CD4-positive, alpha-beta T cell (primary cell): ENCODE data around the gene PPM1L. TPM values are rescaled to one million over a fixed set of nuclear protein-coding genes. Genes with fewer than 3 reads are reported as not detected.

Source experiments
- ATAC-seq: fragments of 200-7000 bp; cut with Tn5 transposase; one replicate; pipeline ENCODE4 v1.10.0; 2022; ENCODE audit warnings: mild to moderate bottlenecking; ENCODE audit not compliant: poor library complexity
- CTCF ChIA-PET: fragments of 350-600 bp; sonication (Branson Sonifier 250); formaldehyde crosslinking; loops from one replicate; lab custom pipeline; 2021; ENCODE audit warnings: antibody characterized with exemption, inconsistent platforms; lab: Charles Lee
- POLR2A ChIA-PET: fragments of 350-600 bp; sonication (Branson Sonifier 250); formaldehyde crosslinking; loops from one replicate; lab custom pipeline; 2021; ENCODE audit warnings: antibody characterized with exemption, inconsistent platforms; lab: Charles Lee
- DNase-seq, 14 experiments: peaks; one replicate each; pipeline ENCODE4 v3.0.0-alpha.2; 2013 to 2020; ENCODE audit warnings: mixed read lengths in 2 of 14
- H3K27ac ChIP-seq, 2 donors: one replicate each; pipeline versions ENCODE4 v1.5.1 to v1.7.0; 2013; ENCODE audit warnings: low read length in 2 of 2, low read depth in 1 of 2, mild to moderate bottlenecking in 1 of 2
- H3K27me3 ChIP-seq, 2 experiments: 1 replicate in 1 of 2; 2 replicates in 1 of 2; pipeline versions ENCODE4 v1.6.1 to v1.7.0; 2013; ENCODE audit warnings: low read length in 2 of 2, control low read depth in 1 of 2, mild to moderate bottlenecking in 1 of 2, moderate library complexity in 1 of 2; ENCODE audit not compliant: insufficient read depth in 2 of 2, control insufficient read depth in 1 of 2
- H3K36me3 ChIP-seq: one replicate; pipeline ENCODE4 v1.6.1; 2013; ENCODE audit warnings: low read length, control low read depth; ENCODE audit not compliant: insufficient read depth
- H3K4me1 ChIP-seq: one replicate; pipeline ENCODE4 v1.6.1; 2013; ENCODE audit warnings: low read length, control low read depth; ENCODE audit not compliant: insufficient read depth
- H3K4me3 ChIP-seq: one replicate; pipeline ENCODE4 v1.5.1; 2013; ENCODE audit warnings: mild to moderate bottlenecking, low read length, moderate library complexity
- H3K9me3 ChIP-seq, 2 experiments: 1 replicate in 1 of 2; 2 replicates in 1 of 2; pipeline versions ENCODE4 v1.6.1 to v1.7.0; 2013; ENCODE audit warnings: low read length in 2 of 2, mild to moderate bottlenecking in 2 of 2, control low read depth in 1 of 2, moderate library complexity in 1 of 2; ENCODE audit not compliant: control insufficient read depth in 1 of 2, insufficient read depth in 1 of 2
- H3K27ac Mint-ChIP-seq: one replicate; pipeline ENCODE4 v1.8.0; 2020; ENCODE audit warnings: mixed read lengths
- H3K27me3 Mint-ChIP-seq: one replicate; pipeline ENCODE4 v1.8.0; 2021; ENCODE audit warnings: mixed read lengths
- H3K36me3 Mint-ChIP-seq: one replicate; pipeline ENCODE4 v1.8.0; 2021; ENCODE audit warnings: low read depth, mixed read lengths
- H3K4me1 Mint-ChIP-seq: one replicate; pipeline ENCODE4 v1.8.0; 2021; ENCODE audit warnings: low read depth, mixed read lengths
- H3K4me3 Mint-ChIP-seq: one replicate; pipeline ENCODE4 v1.8.0; 2020; ENCODE audit warnings: mild to moderate bottlenecking, mixed read lengths
- H3K9me3 Mint-ChIP-seq: one replicate; pipeline ENCODE4 v1.8.0; 2020; ENCODE audit warnings: mixed read lengths
- intact Hi-C, 2 experiments: fragments of 100-400 bp; cut with DNase I in 1 of 2; cut with micrococcal nuclease in 1 of 2; formaldehyde crosslinking; loops; one replicate each; pipeline versions ENCODE4 v1.15.1 to v1.9.0; 2023 to 2025; cut with DNase I, micrococcal nuclease
- total RNA-seq, 174 experiments: library from RNA in 2 of 174; stranded (reverse) in 2 of 174; gene quantifications; one replicate each; pipeline ENCODE4 v1.2.3 and lab custom pipeline; 2021 to 2026
- TF ChIP-seq, protein P1 (sequence below): fragments of 200-600 bp; IDR thresholded peaks from one replicate; pipeline ENCODE4 v1.8.0; 2022; ENCODE audit warnings: antibody characterized with exemption, mild to moderate bottlenecking

The PPM1L gene
- total RNA-seq, 2 experiments from 2014 or later, result 3.0 to 3.4 TPM

- no peaks in the 10 kb centered on the region for H3K9me3 Mint-ChIP-seq
Measured at GRCh38 chr3:161051856-161052255, 295.8 kb downstream of the PPM1L start.

GRCh38 chr3:161054860-161055604 is 299.0 kb downstream of the PPM1L start:
- no peaks in the 10 kb centered on the region for H3K4me1 ChIP-seq
- ChIA-PET CTCF (no interaction called here), POLR2A (no interaction called here)
- intact Hi-C loops, result no loop called here
- Mint-ChIP-seq H3K36me3 (no peaks in the 10 kb centered on the region), H3K27me3 (no peaks in the 10 kb centered on the region), H3K9me3 (no peaks in the 10 kb centered on the region), H3K4me1 (no peaks in the 10 kb centered on the region), H3K4me3 (no peak overlapping the region), H3K27ac (no peak overlapping the region)
- TF ChIP-seq, protein P1, sequence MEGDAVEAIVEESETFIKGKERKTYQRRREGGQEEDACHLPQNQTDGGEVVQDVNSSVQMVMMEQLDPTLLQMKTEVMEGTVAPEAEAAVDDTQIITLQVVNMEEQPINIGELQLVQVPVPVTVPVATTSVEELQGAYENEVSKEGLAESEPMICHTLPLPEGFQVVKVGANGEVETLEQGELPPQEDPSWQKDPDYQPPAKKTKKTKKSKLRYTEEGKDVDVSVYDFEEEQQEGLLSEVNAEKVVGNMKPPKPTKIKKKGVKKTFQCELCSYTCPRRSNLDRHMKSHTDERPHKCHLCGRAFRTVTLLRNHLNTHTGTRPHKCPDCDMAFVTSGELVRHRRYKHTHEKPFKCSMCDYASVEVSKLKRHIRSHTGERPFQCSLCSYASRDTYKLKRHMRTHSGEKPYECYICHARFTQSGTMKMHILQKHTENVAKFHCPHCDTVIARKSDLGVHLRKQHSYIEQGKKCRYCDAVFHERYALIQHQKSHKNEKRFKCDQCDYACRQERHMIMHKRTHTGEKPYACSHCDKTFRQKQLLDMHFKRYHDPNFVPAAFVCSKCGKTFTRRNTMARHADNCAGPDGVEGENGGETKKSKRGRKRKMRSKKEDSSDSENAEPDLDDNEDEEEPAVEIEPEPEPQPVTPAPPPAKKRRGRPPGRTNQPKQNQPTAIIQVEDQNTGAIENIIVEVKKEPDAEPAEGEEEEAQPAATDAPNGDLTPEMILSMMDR, result no peak
- ATAC-seq, result no peak
- H3K27ac ChIP-seq, result no peak overlapping the region
- no peak for DNase-seq
- H3K36me3 ChIP-seq, result no peaks in the 10 kb centered on the region
- H3K27me3 ChIP-seq, result no peaks in the 10 kb centered on the region
- no peak overlapping the region for H3K4me3 ChIP-seq
- H3K9me3 ChIP-seq, result no peaks in the 10 kb centered on the region

More at GRCh38 chr3:161051856-161052255, 295.8 kb downstream of the PPM1L start:
- Histone ChIP-seq H3K4me1 (no peaks in the 10 kb centered on the region), H3K27ac (no peak overlapping the region), H3K27me3 (no peaks in the 10 kb centered on the region), H3K36me3 (no peaks in the 10 kb centered on the region), H3K9me3 (no peaks in the 10 kb centered on the region), H3K4me3 (no peak overlapping the region)
- Mint-ChIP-seq H3K4me3 (no peak overlapping the region), H3K4me1 (no peaks in the 10 kb centered on the region), H3K36me3 (no peaks in the 10 kb centered on the region), H3K27me3 (no peaks in the 10 kb centered on the region), H3K27ac (no peak overlapping the region)
- no peak for DNase-seq
- TF ChIP-seq, protein P1, result no peak
- POLR2A ChIA-PET, result no interaction called here
- ATAC-seq, result no peak
- CTCF ChIA-PET, result no interaction called here
- intact Hi-C loops, result no loop called here

DNA sequence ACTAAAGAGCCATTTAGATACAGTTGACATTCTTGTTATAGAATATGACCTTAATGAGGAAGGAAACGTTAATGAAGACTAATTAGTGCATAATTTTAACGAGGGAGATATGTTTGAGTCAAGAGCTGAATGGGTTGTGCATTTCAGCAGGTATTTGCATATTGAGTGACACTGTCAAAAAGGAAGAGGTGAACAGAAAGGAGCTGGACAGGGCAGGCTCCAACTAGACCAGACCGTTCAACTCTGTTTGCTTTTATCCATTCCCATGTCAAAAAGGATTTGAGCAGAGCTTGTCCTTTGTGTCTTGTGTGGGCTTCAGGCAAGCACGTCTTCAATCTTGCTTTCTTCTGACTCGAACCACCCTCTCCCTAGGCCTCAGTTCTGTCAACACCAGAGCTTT is 308.4 kb downstream of the PPM1L start:
- H3K9me3 Mint-ChIP-seq, result peaks cover 2% of the 10 kb centered on the region
- no peak overlapping the region for H3K27ac Mint-ChIP-seq
- intact Hi-C loops, result no loop called here
- POLR2A ChIA-PET, result no interaction called here
- CTCF ChIA-PET, result no interaction called here
- H3K4me1 Mint-ChIP-seq, result no peaks in the 10 kb centered on the region
- no peak overlapping the region for H3K4me3 Mint-ChIP-seq
- no peak overlapping the region for H3K4me3 ChIP-seq
- H3K36me3 ChIP-seq, result no peaks in the 10 kb centered on the region
- TF ChIP-seq, protein P1, result no peak
- H3K4me1 ChIP-seq, result no peaks in the 10 kb centered on the region
- H3K27me3 ChIP-seq, result no peaks in the 10 kb centered on the region
- no peak for ATAC-seq
- no peak for DNase-seq
- no peaks in the 10 kb centered on the region for H3K9me3 ChIP-seq
- H3K36me3 Mint-ChIP-seq, result no peaks in the 10 kb centered on the region
- H3K27me3 Mint-ChIP-seq, result no peaks in the 10 kb centered on the region
- H3K27ac ChIP-seq, result no peak overlapping the region
